HS-5 (cell line): ENCODE results near the gene RSL24D1.

Source experiments
- DNase-seq: peaks from one replicate; pipeline ENCODE4 v3.0.0-alpha.2; 2012; ENCODE audit warnings: low read depth

The RSL24D1 gene

DNA sequence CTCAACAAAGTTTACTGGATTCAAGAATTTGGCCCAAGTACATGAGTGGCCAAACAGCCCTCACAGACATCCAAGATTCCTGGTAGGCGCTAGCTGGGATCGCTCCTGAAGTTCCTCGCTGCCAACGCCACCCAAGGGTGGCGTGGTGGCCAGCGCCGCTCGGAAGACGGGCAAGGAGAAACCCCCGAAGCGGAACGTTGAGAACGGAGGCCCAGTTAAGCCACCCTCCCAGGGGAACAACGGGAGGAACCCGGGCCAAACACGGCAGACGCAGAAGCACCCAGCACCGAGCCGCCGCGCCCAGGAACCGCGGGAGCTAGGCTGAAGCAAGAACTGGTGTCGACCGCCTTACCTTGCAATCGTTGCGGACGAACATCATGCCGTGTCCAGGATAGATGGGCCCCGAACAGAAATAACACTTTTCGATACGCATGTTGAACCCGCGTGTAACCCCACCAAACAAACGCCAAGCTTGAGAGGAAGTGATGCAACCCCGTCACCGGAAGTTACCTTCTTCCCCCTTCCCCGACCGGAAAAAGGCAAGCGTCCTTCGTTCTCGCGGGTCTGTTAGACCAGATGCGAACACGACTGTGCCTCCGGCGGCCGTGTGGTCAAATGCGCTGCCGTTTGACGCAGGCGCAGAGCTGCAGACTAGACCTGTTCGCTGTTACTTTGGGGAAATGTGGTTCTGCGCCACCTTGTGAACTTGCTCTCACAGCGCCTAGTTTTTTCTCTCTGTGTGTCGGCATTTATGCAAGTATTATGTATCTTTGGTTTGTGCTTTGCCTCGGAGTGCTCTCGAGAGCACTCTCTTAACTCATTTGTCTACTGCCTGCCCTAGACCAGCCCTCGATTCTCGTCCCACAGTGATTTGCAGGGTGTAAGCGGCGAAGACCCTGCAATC lies at the start of gene RSL24D1:
Gene RSL24D1, minus strand, starts transcription at position 484 of the 904 bp plus-strand sequence. Its CDS starts 51 bp downstream, at position 433.
- peak; percentile 94 for DNase-seq

DNA sequence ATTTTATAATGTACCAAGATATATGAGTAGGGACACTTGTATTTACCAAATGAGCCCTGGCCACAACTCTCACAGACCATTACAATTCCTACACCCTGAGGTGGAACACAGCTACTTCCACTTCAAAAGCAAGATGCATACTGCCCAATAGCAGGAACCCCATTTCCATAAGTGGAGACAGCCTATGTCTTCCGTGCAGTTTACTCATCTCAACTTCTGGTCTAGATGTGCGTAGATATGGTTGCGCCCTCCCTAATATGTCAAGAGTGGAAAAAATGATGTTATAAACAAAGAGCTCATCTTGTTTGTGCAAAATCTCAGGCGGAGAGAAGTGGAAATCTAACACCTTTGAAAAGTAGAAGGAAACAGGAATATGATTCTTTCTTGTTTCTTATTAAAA lies 48.3 kb upstream of the RSL24D1 start:
- no peak for DNase-seq

DNA sequence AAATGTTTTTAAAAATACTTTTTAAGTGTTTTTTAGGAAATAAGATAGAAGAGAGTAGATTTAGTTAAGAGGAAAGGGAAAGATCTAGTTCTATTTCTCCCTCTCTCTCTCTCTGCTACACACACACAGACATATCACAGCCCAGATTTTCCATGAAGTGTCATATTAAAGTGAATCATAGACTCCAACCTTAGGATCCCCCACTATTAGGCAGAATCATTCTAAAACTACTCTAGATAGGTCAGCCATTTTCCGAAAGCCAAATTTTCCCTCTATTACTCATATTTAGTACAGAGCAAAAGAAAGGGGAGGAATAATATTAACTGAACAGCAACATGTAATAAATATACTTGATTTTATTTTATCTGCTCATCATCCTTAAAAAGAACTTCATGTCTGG lies 45.1 kb upstream of the RSL24D1 start:
- no peak for DNase-seq

DNA sequence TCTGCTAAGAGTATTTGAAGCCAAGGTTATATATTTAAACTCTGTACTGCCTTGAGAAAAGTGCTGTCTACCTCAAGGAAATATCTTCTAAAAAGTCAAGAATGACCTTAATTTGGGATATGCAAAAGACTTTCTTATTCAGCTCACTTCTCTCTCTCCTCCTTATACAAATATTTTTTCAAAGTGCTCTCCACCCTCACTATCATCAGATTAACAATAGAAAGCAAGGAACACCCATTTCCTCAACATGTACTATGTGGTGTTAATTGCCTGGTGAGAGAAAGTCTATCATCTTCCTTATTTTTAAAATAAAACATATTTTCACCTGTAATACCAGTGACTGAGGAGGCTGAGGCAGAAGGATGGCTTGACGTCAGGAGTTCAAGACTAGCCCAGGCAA lies 44.4 kb upstream of the RSL24D1 start:
- no peak for DNase-seq

- DNase-seq = no peak
Measured at GRCh38 chr15:55240125-55240760, 43.5 kb upstream of the RSL24D1 start.

DNA sequence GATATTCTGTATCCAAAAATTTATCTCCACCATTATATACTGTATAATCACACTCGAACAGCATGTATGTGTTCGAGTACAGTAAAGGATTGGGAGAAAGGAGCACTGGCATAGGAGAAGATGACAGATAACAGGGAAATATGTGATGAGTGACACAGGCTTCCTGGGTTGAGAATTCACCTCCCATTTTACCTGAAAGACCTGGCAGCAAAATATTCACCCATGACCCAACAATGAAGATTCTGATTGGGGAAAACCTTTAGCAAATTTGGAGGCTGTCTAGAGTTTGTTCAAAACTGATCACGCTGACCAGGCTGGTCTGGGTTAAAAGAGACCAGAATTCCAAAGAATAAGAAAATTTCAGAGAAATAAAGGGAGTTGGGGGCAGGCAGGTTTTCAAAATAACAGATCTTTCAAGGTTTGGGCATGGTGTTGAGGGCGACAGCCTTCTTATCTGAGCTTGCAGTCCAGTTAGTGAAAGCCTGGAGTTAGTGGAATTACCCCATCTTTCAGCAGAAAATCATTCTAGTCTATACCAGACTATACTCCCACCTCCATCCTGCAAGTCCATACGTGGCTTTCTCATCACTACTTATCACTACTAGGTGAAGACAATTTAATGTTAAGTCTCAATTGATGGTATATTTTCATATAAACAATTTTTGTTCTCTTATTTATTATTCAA lies 42.8 kb upstream of the RSL24D1 start:
- DNase-seq = no peak

GRCh38 chr15:55238877-55239276 lies 42.1 kb upstream of the RSL24D1 start:
- no peak for DNase-seq

GRCh38 chr15:55237219-55238130 lies 40.7 kb upstream of the RSL24D1 start:
- DNase-seq = no peak

DNA sequence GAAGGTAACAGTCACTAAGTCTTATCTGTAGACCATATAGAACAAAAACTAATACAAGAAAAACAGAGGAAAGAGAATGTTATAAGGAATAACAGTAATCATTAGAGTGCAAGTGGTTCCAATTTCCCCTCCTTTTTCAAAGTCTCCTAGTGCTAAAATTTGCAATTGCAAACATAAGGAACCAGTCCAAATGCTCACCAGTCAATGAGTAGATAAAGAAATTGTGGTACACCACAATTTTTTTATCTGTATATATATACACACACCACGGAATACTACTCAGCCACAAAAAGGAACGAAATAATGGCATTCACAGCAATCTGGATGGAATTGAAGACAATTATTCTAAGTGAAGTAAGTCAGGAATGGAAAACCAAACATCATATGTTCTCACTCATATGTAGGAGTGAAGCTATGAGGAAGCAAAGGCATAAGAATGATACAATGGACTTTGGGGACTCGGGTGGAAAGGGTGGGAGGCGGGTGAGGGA lies 38.9 kb upstream of the RSL24D1 start:
- DNase-seq = no peak

GRCh38 chr15:55234800-55235104 lies 38.0 kb upstream of the RSL24D1 start:
- DNase-seq = no peak

DNA sequence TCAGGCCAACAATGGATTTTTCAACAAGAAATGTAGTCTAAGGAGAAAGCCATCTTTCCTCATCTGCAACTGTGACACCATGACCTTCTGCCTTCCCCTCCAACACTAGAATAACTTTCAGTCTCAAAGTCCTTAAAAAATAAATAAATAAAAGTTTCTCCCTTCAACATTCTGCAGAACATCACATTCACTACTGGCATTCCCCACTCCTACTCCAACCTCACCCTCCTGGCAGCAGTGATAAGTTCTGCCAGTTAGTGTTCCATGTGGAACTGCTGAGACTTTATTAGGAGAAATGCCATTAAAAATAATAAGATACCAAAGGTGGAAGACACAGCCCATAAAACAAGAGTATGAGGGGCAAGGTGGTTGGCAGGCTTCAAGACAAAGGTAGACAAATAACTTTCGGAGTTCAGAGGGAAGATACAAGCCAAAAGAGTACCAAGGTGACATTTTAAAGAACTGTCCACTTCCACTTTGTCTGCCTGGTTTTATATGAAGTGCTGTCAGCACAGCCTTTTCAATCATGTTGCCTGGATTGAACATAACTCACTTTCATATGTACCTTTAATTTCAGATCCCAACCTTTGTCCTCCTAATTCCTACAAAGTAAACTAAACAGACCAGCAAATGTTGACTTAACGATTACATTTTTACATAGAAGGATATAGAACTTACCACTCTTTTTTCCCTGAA lies 37.5 kb upstream of the RSL24D1 start:
- DNase-seq = no peak

- no peak for DNase-seq
Measured at GRCh38 chr15:55231455-55231854, 34.7 kb upstream of the RSL24D1 start.

- no peak for DNase-seq
Measured at GRCh38 chr15:55230953-55231352, 34.2 kb upstream of the RSL24D1 start.

- DNase-seq = no peak
Measured at GRCh38 chr15:55230051-55230670, 33.4 kb upstream of the RSL24D1 start.

- DNase-seq = no peak
Measured at GRCh38 chr15:55226127-55226526, 29.4 kb upstream of the RSL24D1 start.

DNA sequence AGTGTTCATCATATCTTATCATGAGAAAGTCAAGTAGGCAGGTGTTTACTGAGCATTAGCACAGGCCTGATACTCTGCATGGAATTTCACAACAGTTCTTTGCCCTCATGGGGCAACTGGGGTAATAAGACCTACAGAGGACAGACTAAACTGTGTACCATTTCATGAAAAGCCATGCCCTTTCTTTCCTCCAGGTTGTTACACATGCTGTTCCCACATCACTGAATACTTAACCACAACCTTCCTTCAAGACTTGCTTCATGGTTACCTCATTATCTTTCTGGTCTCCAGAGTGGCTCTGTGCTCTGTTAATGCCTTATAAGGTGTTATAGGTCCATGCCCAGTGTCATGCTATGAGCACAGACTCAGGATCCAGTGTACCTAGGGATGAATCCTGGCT lies 28.2 kb upstream of the RSL24D1 start:
- DNase-seq = no peak

DNA sequence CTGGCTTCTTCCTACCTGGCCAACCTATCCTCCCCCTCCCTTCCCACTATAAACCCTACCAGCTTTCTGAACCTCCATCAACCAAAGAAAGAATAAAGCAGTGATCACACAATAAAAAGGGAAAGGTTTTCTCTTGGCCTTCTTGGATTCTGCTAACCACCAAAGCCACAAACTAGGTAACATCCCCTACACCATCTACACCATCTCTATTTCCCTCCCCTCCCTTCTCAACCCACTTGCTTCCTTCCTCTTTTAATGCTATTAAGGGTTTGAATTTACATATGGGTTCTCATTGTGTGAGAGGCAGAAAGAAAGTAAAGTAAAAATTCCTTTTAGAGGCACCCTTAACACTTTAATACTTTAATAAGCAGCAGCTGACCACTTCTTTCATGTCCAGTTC lies 25.8 kb upstream of the RSL24D1 start:
- DNase-seq = no peak

DNA sequence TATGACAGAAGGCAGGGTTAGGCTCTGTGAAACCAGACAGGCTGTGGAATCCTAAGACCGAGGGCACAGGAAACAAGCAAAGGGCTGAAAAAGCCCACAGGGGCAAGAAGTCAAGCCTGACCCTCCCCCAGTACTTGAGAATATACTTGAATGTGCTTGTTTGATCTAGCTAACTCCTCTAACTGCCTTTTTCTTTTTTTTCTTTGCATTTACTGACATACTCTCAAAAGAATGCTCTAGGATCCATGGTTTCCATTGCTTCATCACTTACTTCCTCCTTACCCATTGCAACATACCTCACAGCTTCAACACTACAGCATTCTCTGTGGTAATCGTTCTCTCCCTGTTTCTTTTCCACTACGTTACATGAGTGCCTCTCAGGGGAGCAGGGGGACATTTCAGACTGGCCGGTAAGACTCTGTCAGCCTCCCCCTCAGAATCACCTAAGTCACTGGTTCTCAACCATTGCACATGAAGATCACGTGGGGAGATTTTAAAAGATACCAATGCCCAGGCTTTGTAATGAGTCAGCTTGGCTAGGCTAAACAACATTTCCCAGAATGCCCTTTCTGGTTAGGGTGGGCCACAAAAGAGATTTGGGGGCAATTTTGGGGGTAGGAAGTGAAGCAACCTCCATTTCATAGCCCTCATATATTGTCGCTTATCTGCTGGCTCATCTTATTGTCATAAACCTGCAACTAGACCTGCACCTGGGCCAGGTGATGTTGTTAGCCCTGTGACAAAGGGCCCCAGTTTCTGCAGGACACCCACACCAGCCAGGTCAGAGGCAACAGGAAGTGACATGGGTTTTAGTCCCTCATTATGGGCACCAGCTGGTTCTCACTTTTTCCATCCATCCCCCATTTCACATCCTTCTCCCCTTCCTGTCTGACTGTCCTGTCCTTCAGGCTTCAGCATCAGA lies 24.6 kb upstream of the RSL24D1 start:
- DNase-seq = peak; percentile 90

- no peak for DNase-seq
Measured at GRCh38 chr15:55220606-55221005, 23.9 kb upstream of the RSL24D1 start.

- DNase-seq = no peak
Measured at GRCh38 chr15:55218056-55218455, 21.3 kb upstream of the RSL24D1 start.
